ENCODE data around the gene CROCC2.

The CROCC2 gene

GRCh38 chr2:240873098-240873788, 32.9 kb upstream of the CROCC2 start:
- DNase-seq (no peak), ATAC-seq (no peak)
- H3K9me3 Mint-ChIP-seq: no peaks in the 10 kb centered on the region
- no peak overlapping the region for H3K4me3 Mint-ChIP-seq
- no peaks in the 10 kb centered on the region for H3K27me3 Mint-ChIP-seq
- H3K27ac Mint-ChIP-seq: no peak overlapping the region
- no peaks in the 10 kb centered on the region for H3K4me1 Mint-ChIP-seq

- Mint-ChIP-seq H3K4me3 (no peak overlapping the region), H3K27ac (peak overlapping the region in 1 of 2 donors; percentile 93), H3K4me1 (no peaks in the 10 kb centered on the region), H3K27me3 (no peaks in the 10 kb centered on the region), H3K9me3 (no peaks in the 10 kb centered on the region)
- ATAC-seq: no peak
- DNase-seq: no peak
These were observed 32.1 kb upstream of the CROCC2 start for GRCh38 chr2:240873805-240874714.

GRCh38 chr2:240874715-240875227, 31.4 kb upstream of the CROCC2 start:
- peak overlapping the region in 1 of 2 donors; percentile 93 for H3K27ac Mint-ChIP-seq

GRCh38 chr2:240875228-240876034, 30.7 kb upstream of the CROCC2 start:
- Mint-ChIP-seq H3K4me1 (no peaks in the 10 kb centered on the region), H3K9me3 (no peaks in the 10 kb centered on the region)
- DNase-seq: no peak

More at GRCh38 chr2:240874715-240875227, 31.4 kb upstream of the CROCC2 start:
- H3K4me3 Mint-ChIP-seq: no peak overlapping the region
- H3K27me3 Mint-ChIP-seq: no peaks in the 10 kb centered on the region
- H3K4me1 Mint-ChIP-seq: no peaks in the 10 kb centered on the region
- ATAC-seq (no peak), DNase-seq (no peak)
- no peaks in the 10 kb centered on the region for H3K9me3 Mint-ChIP-seq

GRCh38 chr2:240876035-240876474, 30.1 kb upstream of the CROCC2 start:
- H3K27me3 Mint-ChIP-seq: no peaks in the 10 kb centered on the region
- H3K4me1 Mint-ChIP-seq: no peaks in the 10 kb centered on the region
- no peak overlapping the region for H3K4me3 Mint-ChIP-seq
- ATAC-seq: no peak
- H3K27ac Mint-ChIP-seq: no peak overlapping the region
- no peak for DNase-seq
- no peaks in the 10 kb centered on the region for H3K9me3 Mint-ChIP-seq

More at GRCh38 chr2:240875228-240876034, 30.7 kb upstream of the CROCC2 start:
- no peak for ATAC-seq
- no peak overlapping the region for H3K4me3 Mint-ChIP-seq
- H3K27me3 Mint-ChIP-seq: no peaks in the 10 kb centered on the region
- no peak overlapping the region for H3K27ac Mint-ChIP-seq

GRCh38 chr2:240876475-240877251, 29.5 kb upstream of the CROCC2 start:
- DNase-seq (no peak), ATAC-seq (peak; percentile 7)
- Mint-ChIP-seq H3K27me3 (no peaks in the 10 kb centered on the region), H3K4me1 (no peaks in the 10 kb centered on the region), H3K27ac (no peak overlapping the region), H3K9me3 (no peaks in the 10 kb centered on the region), H3K4me3 (no peak overlapping the region)

GRCh38 chr2:240877460-240878340, 28.4 kb upstream of the CROCC2 start:
- peak; percentile 11 for ATAC-seq
- Mint-ChIP-seq H3K9me3 (no peaks in the 10 kb centered on the region), H3K27me3 (no peaks in the 10 kb centered on the region), H3K4me3 (no peak overlapping the region), H3K27ac (no peak overlapping the region), H3K4me1 (no peaks in the 10 kb centered on the region)
- no peak for DNase-seq

GRCh38 chr2:240878341-240878936, 27.7 kb upstream of the CROCC2 start:
- DNase-seq: no peak
- Mint-ChIP-seq H3K9me3 (no peaks in the 10 kb centered on the region), H3K27me3 (no peaks in the 10 kb centered on the region), H3K4me3 (no peak overlapping the region), H3K4me1 (no peaks in the 10 kb centered on the region), H3K27ac (no peak overlapping the region)
- ATAC-seq: peak; percentile 19

- Mint-ChIP-seq H3K27ac (no peak overlapping the region), H3K27me3 (no peaks in the 10 kb centered on the region), H3K9me3 (no peaks in the 10 kb centered on the region), H3K4me1 (no peaks in the 10 kb centered on the region), H3K4me3 (no peak overlapping the region)
- ATAC-seq: no peak
- DNase-seq: no peak
These were observed 27.0 kb upstream of the CROCC2 start for GRCh38 chr2:240879105-240879504.

- no peaks in the 10 kb centered on the region for H3K9me3 Mint-ChIP-seq
- H3K27me3 Mint-ChIP-seq: no peaks in the 10 kb centered on the region
- no peak for DNase-seq
- H3K4me1 Mint-ChIP-seq: no peaks in the 10 kb centered on the region
- no peak overlapping the region for H3K4me3 Mint-ChIP-seq
- ATAC-seq: peak; percentile 52
- H3K27ac Mint-ChIP-seq: no peak overlapping the region
These were observed 24.2 kb upstream of the CROCC2 start for GRCh38 chr2:240881913-240882312.

GRCh38 chr2:240884221-240884620, 21.9 kb upstream of the CROCC2 start:
- Mint-ChIP-seq H3K27me3 (no peaks in the 10 kb centered on the region), H3K4me3 (no peak overlapping the region), H3K27ac (no peak overlapping the region), H3K9me3 (no peaks in the 10 kb centered on the region), H3K4me1 (no peaks in the 10 kb centered on the region)
- no peak for DNase-seq
- no peak for ATAC-seq

GRCh38 chr2:240884745-240885144, 21.4 kb upstream of the CROCC2 start:
- no peaks in the 10 kb centered on the region for H3K27me3 Mint-ChIP-seq
- ATAC-seq (no peak), DNase-seq (no peak)
- no peaks in the 10 kb centered on the region for H3K4me1 Mint-ChIP-seq
- no peaks in the 10 kb centered on the region for H3K9me3 Mint-ChIP-seq
- H3K4me3 Mint-ChIP-seq: no peak overlapping the region
- no peak overlapping the region for H3K27ac Mint-ChIP-seq

- peak overlapping the region in 1 of 2 donors; percentile 22 for H3K27ac Mint-ChIP-seq
- DNase-seq (no peak), ATAC-seq (no peak)
- H3K9me3 Mint-ChIP-seq: no peaks in the 10 kb centered on the region
- no peaks in the 10 kb centered on the region for H3K27me3 Mint-ChIP-seq
- no peaks in the 10 kb centered on the region for H3K4me1 Mint-ChIP-seq
- no peak overlapping the region for H3K4me3 Mint-ChIP-seq
These were observed 20.6 kb upstream of the CROCC2 start for GRCh38 chr2:240885566-240885965.
